ENCODE results near the gene RXFP4. TPM values are rescaled to one million over a fixed set of nuclear protein-coding genes. Genes with fewer than 3 reads are reported as not detected.

The RXFP4 gene
- polyA plus RNA-seq, 2 of the 4 experiments (the other 2 are of a cell fraction), result 0.06 to 0.12 TPM

- Histone ChIP-seq H3K27ac (no peak overlapping the region), H3K9me3 (no peaks in the 10 kb centered on the region), H3K4me3 (no peak overlapping the region), H3K4me1 (no peaks in the 10 kb centered on the region; the same call in 2 of the 3 replicates), H3K4me2 (no peak overlapping the region)
- WGBS (ENCODE audit: missing lambda C conversion rate), result 90% methylated on average over 13 of the region's 13 CpGs
- ATAC-seq (no peak), DNase-seq (ENCODE audit: low read depth in 1 of 2, low spot score in 1 of 2) (no peak), FAIRE-seq (no peak)
- ChIA-PET POLR2A (no interaction called here), CTCF (interaction anchor here (1.7 to 6.8 kb wide), 3 partner anchors 10 to 37 kb away, joined by 12 to 41 read pairs (median 40); partner anchors contain the start of gene RXFP4)
- TF ChIP-seq HOXB13 (CRISPR knock-in tag; IDR thresholded peaks at IDR 0.05; ENCODE audit: low read depth) (no peak), MYC (IDR thresholded peaks at IDR 0.05; ENCODE audit: borderline replicate concordance, low read length) (no peak), CEBPB (IDR thresholded peaks at IDR 0.05) (no peak), MAZ (IDR thresholded peaks at IDR 0.05; ENCODE audit: borderline replicate concordance, low read depth, low read length) (no peak), BHLHE40 (IDR thresholded peaks at IDR 0.05; ENCODE audit: low read depth, low read length) (no peak), GATA3 (IDR thresholded peaks at IDR 0.05; ENCODE audit: borderline replicate concordance) (no peak), CHD4 (IDR thresholded peaks at IDR 0.05; ENCODE audit: borderline replicate concordance) (no peak), NFE2L2 (conservative IDR thresholded peaks at IDR 0.05; ENCODE audit: low read length) (no peak), JUN (IDR thresholded peaks at IDR 0.05) (no peak), CBX2 (IDR thresholded peaks at IDR 0.05; ENCODE audit: borderline replicate concordance, low read depth) (no peak)
Measured at GRCh38 chr1:155952505-155952890, 11.1 kb downstream of the RXFP4 start.

GRCh38 chr1:155954645-155955044 is 13.2 kb downstream of the RXFP4 start:
- TF ChIP-seq CHD4 (IDR thresholded peaks at IDR 0.05; ENCODE audit: borderline replicate concordance) (no peak), CBX2 (IDR thresholded peaks at IDR 0.05; ENCODE audit: borderline replicate concordance, low read depth) (no peak), CEBPB (IDR thresholded peaks at IDR 0.05) (no peak), SREBF2 (IDR thresholded peaks at IDR 0.05) (no peak), BHLHE40 (IDR thresholded peaks at IDR 0.05; ENCODE audit: low read depth, low read length) (no peak), REST (IDR thresholded peaks at IDR 0.05) (no peak)
- Histone ChIP-seq H3K27ac (no peak overlapping the region), H3K4me1 (no peaks in the 10 kb centered on the region; the same call in 2 of the 3 replicates), H3K4me3 (no peak overlapping the region), H3K9me3 (no peaks in the 10 kb centered on the region), H3K4me2 (no peak overlapping the region)
- no peak for ATAC-seq
- WGBS (ENCODE audit: missing lambda C conversion rate), result 92% methylated on average over 3 of the region's 3 CpGs
- no peak for FAIRE-seq
- no peak for DNase-seq (ENCODE audit: low read depth in 1 of 2, low spot score in 1 of 2)
- CTCF ChIA-PET, result interaction anchor here (0.8 to 4.1 kb wide), 9 partner anchors 8 to 111 kb away, joined by 3 to 36 read pairs (median 4); no protein-coding TSS in a partner anchor
- POLR2A ChIA-PET, result no interaction called here

GRCh38 chr1:155957411-155957915 is 16.0 kb downstream of the RXFP4 start:
- no peak for TF ChIP-seq HMGXB4 (CRISPR knock-in tag; IDR thresholded peaks at IDR 0.05; ENCODE audit: borderline replicate concordance)
- no peak for TF ChIP-seq HES2 (IDR thresholded peaks at IDR 0.05)
- TF ChIP-seq EP300 (IDR thresholded peaks at IDR 0.05), result no peak
- TF ChIP-seq USF2 (IDR thresholded peaks at IDR 0.05), result no peak
- no peak for TF ChIP-seq CBX2 (IDR thresholded peaks at IDR 0.05; ENCODE audit: borderline replicate concordance, low read depth)
- TF ChIP-seq NR3C1 (IDR thresholded peaks at IDR 0.05), result no peak
- TF ChIP-seq POLR2AphosphoS2 (conservative IDR thresholded peaks at IDR 0.05; ENCODE audit: low read length), result no peak
- no peak for TF ChIP-seq SREBF2 (IDR thresholded peaks at IDR 0.05)
- TF ChIP-seq SMC3 (IDR thresholded peaks at IDR 0.05), result no peak
- no peak for TF ChIP-seq KDM5A (IDR thresholded peaks at IDR 0.05)
- TF ChIP-seq EHF (CRISPR knock-in tag; IDR thresholded peaks at IDR 0.05), result no peak
- no peak for TF ChIP-seq HOXB13 (CRISPR knock-in tag; IDR thresholded peaks at IDR 0.05; ENCODE audit: low read depth)
- no peak for TF ChIP-seq E2F6 (IDR thresholded peaks at IDR 0.05; ENCODE audit: borderline replicate concordance, low read depth)
- no peak for TF ChIP-seq MYC (IDR thresholded peaks at IDR 0.05; ENCODE audit: borderline replicate concordance, low read length)
- no peak for TF ChIP-seq NPAS2 (CRISPR knock-in tag; IDR thresholded peaks at IDR 0.05; ENCODE audit: borderline replicate concordance)
- TF ChIP-seq ESRRA (IDR thresholded peaks at IDR 0.05; ENCODE audit: borderline replicate concordance, low read length), result no peak
- TF ChIP-seq GATA3 (IDR thresholded peaks at IDR 0.05; ENCODE audit: borderline replicate concordance), result no peak
- no peak for TF ChIP-seq FOSB (CRISPR knock-in tag; IDR thresholded peaks at IDR 0.05)
- no peak for TF ChIP-seq MAZ (IDR thresholded peaks at IDR 0.05; ENCODE audit: borderline replicate concordance, low read depth, low read length)
- no peak for TF ChIP-seq ZNF302 (CRISPR knock-in tag; IDR thresholded peaks at IDR 0.05)
- 87% methylated on average over 12 of the region's 12 CpGs for WGBS (ENCODE audit: missing lambda C conversion rate)
- peaks cover 27% of the 10 kb centered on the region for H3K4me1 ChIP-seq
- ATAC-seq, result no peak
- H3K27ac ChIP-seq, result no peak overlapping the region
- ChIA-PET CTCF (interaction anchor here (0.7 to 6.0 kb wide), 12 partner anchors 10 to 323 kb away, joined by 3 to 43 read pairs (median 5); partner anchors contain the start of genes ARHGEF2 and RAB25), POLR2A (no interaction called here)
- no peak overlapping the region for H3K4me3 ChIP-seq
- FAIRE-seq, result no peak
- no peaks in the 10 kb centered on the region for H3K9me3 ChIP-seq
- no peak overlapping the region for H3K4me2 ChIP-seq
- DNase-seq (ENCODE audit: low read depth in 1 of 2, low spot score in 1 of 2), result no peak
